GM21528 (cell line): ENCODE data around the gene ICA1L.

Source experiments
- ATAC-seq: cut with Tn5 transposase; IDR thresholded peaks from one replicate; pipeline ENCODE4 v1.9.1; 2021; ENCODE audit warnings: mild to moderate bottlenecking, moderate library complexity; ENCODE audit not compliant: unreplicated experiment, low FRiP score

Gene ICA1L

DNA sequence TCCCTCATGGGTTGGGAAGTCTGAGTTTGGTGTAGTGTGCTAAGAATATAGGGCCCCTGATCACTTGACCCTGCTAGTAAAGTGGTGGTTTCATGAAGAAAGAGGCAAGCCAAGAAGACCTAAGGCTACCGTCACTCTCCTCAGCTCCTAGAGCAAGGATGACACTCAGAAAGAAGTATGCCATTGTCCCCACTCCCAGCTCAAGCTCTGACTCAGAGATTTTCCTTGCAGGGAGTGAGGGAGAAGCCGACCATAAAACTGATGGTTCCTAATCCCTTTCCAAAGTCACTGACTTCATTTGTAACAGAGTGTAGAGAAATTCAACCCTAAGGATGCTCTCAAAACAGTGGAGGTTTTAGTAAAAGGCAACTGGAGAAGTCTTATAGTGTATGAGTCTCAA lies 80.9 kb downstream of the ICA1L start:
- no peak for ATAC-seq

DNA sequence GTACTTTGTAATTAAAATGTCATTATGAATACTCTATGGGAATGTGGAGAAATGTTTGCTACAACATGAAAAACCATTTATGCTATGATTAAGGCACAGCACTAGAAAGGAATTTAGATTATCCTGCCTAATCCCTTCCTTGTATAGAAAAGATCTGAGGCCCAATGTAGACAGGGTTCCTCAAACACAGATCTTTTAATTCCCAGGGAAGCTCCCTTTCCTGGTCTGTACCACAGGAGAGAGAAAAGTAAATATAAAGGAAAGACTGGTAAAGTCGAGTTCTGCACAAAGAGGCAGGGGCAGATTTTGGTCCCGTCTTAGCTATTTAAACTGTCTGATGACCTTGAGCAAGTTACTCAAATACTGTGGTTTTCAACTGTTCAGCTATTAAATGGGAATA lies 84.7 kb downstream of the ICA1L start:
- ATAC-seq: no peak

DNA sequence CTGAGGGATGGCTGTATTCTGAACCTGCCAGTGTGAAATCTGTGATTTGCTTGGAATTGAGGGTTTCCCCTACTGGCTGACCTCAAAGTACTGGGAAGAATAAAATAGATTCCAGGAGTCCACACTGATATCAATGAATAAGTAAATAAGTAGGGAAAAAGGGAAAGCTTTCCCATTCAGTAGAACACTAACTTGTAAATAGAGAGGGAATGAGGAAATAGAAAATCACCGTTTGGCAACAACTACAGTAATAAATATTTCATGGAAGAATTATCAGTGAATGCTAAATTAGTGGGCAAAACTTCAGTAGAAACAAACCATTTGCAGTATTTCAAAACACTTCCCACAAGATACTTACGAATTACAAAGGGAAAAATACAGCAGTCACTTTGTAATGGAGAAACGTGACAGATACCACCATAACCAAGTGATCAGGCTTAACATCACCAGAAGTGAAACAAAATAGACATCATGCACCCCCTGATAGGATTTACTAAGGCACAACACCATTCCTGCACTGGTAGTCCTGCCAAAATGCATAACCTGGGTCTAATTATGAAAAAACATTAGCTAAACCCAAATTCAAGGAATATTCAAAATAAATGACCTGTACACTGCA lies 88.5 kb downstream of the ICA1L start:
- ATAC-seq: no peak

DNA sequence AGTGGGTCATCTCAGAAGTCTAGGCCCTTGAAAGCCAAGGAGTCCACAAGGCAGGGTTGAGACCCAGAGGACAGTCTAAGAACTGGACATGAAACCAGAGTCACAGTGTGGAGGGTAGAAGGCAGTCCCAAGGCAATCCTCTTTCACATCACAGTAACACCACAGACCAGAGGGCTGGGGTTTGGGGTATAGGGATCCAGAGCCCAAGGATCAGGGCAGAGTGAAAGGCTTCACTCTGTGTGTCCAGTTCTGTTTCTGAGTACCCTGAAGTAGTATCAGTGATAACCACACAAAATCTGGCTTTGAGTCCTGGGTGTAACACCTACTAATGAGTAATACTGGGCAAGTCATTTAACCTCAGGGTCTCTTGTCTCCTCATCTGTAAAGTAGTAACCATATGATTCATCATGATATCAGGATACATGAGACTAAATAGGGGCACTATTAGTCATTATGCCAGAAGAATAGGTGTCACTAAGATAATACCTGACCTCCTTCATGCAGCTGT lies 91.0 kb downstream of the ICA1L start:
- ATAC-seq: peak; percentile 88

DNA sequence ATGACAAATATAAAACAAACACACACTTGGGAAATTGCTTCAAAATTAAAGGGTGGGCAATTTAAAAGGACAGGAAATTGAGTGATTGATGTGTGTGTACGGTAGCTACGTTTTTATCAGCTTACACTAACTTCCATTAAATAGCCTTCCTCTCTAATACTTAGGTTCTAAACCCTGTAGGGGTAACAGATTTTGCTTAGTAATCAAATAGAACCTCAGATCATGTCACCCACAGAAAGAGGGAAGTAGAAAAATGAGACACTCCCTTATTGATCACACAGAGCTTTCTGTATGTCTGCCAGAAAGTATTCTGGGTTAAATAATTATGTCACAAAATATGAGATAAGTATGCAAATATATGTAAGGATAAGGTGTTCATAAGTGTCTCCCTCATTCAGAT lies 93.3 kb downstream of the ICA1L start:
- ATAC-seq: no peak

DNA sequence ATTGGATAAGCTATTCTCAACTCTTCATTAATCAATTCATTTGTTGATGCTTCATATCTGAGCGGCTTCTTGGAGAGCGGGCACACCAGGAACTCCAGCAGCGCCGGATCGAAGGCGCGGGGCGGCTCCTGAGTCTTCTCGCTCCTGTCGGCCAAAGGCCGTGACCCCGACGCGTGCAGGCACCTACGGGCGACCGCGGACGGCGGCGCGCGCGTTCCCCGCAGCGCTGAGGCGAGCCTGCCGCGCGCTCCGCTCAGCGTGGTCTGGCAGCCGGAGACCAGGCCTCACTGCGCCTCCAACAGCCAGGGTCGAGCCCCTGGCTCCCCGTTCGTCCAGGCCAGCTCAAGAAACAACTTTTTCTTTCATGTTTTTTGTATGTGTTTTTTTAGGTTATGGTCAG lies 97.5 kb downstream of the ICA1L start:
- no peak for ATAC-seq

DNA sequence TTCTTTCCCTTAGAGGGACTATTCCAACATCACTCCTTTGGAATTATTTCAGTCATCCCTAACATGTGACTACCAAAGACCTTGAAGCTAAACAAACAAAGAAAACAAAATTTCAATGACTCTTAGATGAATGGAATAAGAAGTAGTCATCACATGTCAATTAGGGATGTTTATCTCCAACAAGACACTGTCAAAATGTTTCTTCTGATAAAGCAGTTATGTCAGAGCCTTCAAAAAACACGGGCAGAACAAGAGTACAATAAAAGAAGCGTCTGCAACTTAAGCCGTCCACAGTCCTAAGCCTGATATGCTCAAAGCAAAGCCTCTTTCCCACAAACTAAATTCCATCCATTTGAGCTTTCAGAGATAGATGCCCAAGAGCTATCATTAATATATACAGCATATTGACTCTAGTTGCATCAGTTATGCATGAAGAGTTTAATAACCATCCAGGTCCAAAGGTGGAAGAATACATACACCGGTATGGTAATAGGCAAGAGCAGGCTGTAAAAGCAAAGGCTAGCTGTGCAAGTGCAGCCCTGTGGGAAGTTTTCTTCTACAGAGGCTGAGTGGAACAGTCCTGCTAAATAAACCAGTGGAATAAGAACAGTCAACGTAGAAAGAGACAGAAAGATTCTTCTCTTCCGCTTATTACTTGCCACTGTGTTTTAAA lies 98.1 kb downstream of the ICA1L start:
- ATAC-seq: no peak

DNA sequence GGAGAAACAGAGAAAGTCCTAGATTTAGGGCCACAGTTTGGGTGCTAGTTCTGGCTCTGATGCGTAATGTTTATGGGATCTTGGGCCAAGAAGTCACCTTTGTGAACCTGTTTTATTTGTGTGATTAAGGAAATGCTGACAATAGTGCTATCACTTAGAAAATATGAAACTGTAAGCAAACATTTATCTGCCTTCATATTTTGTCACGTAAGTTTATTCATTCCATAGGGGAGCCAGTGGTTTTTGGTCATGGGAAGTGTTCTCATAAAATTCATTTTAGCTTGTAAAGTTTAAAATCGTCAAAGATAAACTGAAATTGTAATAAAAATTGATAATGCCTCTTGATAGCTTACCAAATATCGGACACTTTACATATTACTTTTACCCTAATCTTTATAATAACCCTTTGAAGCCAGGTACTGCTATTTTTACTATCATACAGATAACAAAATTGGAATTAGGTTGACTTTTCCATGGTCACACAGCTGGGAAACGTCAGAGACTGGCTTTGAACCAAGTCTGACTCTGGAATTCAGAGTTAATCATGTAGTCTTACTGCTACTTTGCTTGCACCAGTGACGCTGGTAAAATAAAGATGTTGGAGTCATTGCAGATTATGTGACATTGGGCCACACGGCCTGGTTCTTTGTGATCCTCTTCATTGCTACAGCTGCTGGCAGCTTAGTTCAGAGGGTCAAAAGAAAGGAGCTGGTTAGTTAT lies 99.7 kb downstream of the ICA1L start:
- ATAC-seq: no peak

DNA sequence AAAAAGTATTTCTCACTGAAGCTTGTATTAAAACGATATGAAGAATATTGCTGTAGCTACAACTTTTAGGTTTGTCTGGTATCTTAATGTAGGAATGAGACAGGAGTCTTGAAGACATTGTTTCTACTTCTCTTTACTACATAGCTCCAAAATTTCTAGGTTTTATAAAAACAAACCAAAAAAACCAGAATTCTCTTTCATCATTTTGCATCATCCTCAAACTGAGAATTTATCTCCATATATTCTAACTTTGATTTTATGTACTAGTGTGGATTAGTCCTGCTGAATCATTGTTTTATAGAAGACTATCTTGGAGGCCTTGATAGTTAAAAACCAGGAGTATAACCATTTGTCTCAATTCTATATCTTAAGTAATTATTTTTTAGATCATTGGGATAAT lies 100.2 kb downstream of the ICA1L start:
- no peak for ATAC-seq

DNA sequence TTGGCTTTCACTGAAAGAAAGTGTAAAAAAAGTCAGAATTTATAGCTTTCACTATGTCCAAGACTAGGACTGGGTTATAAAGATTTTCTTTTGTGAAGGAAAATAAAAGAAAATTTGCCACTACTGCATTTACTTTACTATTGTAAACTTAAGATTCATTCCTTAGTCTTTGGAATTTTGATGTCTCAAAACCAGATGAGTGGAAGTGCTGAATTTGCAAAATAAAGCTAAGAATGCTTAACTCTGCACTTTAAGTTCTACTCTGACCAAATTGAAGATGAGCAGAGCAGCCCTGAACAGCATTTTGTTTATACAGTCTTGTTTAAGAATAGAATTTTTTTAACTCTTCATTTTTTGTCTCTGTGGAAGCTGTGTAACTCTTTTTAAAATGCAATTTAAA lies 102.4 kb downstream of the ICA1L start:
- ATAC-seq: no peak

DNA sequence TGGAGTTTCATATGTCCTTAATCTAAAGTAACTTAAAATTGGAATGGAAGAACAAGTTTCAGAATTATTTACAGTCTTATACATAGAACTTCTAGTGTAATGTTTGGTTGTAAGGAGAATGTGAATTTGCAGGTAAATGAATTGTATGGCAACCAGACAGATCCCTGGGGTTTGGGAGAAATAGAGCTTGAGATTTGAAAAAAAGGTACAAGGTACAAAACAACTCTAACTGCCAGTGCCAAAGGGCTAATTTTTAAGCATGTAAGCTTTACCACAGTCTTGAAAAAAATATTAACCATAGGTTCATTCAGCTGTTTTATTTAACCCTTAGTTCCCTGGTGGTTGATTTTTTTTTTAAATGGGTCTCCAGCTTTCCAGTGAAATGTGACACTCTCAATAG lies 103.3 kb downstream of the ICA1L start:
- no peak for ATAC-seq

DNA sequence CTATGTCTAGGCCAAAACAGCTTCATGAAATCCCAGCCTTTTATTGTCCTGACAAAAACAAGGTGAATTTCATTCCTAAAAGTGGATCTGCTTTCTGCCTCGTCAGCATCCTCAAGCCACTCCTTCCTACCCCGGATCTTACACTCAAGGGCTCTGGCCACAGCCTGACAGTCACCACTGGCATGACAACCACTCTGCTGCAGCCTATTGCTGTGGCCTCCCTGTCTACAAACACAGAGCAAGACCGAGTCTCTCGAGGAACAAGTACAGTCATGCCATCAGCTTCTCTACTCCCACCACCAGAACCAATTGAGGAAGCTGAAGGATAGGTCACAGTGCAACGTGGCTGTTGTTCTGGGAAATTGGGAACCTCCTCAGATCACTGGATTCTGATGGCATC lies 106.1 kb downstream of the ICA1L start:
- no peak for ATAC-seq

DNA sequence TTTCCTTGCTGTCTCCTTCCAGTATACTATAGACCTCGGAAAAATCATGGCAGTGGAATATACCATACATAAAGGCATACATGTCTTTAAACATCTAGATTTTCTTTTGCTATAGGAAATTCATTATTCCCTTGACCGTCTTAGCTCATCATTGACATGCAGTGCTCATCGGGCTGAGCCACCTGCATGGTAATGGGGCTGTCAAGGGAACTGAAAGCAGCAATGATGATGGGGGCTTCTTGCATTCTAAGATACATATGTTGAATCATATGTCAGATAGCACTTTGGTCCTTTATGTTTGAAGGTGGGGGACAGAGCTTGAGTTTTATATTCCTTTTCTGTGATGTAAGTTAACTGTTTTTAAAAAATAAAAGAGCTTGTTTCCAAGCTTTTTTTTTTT lies 106.6 kb downstream of the ICA1L start:
- ATAC-seq: no peak

DNA sequence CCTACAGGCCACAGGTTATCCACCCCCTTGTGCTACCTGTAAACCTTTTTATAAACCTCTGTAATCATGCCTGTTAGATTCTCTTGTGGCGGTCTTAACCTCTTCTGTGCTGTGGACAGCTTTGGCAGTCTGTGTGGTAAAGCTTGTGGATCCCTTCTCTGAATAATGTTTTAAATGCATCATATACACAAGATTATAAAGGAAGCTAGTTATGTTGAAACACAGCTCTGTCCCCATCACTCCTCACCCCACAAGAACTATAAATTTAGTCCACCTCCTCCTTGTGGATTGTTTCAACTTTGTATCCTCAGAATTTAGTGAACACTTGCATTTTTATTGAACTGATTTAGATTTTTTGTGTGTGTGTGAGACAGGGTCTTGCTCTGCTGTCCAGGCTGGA lies 107.7 kb downstream of the ICA1L start:
- no peak for ATAC-seq

DNA sequence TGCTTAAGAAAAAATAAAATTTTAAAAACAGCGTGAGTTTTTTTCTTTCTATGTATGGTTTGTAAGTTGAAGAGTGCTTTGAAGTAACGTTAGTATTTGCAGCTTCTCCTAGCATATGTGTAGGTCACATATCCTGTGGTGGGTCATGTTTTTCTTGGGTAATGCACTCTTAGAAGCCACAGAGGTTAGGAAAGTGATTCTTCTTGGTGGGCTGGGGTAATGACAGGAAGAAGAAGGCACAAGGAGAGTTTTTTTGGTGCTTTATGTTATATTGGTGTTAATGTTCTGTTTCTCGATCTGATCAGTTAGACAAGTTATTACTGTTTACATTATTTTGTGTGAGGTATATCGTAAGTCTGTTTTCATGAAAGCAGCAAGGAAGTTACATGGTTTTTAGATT lies 109.0 kb downstream of the ICA1L start:
- ATAC-seq: no peak

DNA sequence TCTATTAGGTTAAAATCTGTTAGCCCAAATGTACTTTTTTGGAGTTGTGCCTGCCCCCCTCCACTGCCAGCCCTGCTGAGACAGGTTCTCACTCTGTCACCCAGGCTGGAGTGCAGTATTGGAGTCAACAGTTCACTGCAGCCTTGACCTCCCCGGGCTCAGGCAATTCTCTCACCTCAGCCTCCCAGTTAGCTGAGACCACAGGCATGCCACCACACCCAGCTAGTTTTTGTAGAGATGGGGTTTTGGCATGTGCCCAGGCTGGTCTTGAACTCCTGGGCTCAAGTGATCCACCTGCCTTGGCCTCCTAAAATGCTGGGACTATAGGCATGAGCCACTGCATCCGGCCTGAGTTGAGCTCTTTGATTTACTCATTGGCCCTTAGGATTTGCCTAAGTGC lies 110.7 kb downstream of the ICA1L start:
- ATAC-seq: no peak

DNA sequence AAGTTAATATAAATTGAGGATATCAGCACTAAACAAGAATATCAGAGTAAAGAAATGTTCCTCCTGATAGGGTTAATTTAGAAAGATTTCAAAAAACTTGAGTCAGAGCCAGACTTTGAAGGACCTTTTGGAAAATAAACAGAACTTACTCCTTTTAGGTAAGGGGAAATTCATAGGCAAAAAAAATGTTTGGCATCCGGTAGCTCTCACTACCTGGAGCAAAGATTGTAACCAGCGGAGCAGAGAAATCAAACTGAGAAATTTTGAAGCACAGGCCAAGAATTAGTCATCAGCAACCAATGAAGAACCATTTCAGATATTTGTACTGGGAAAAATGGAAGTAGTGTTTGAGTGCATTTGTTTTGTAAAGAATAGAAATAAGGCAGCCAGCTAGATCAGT lies 113.0 kb downstream of the ICA1L start:
- ATAC-seq: no peak

DNA sequence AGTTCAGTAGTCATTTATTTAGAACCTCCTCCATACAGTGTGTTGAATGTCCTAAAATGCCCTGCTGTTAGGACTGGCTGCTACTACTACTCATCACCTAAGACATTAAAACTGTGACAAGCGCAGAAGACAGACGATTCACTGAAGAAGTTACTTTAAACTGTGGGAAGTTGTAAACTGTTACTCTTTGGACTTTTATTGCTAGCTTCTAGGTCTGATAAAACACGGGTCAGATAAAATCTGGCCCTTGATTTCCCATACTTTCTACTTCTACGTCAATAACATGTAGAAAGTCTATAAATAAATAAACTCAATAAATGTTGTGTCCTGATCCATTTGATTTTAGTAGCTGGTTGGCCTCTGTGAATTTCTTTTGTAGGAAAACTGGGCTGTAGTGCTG lies 113.4 kb downstream of the ICA1L start:
- no peak for ATAC-seq

DNA sequence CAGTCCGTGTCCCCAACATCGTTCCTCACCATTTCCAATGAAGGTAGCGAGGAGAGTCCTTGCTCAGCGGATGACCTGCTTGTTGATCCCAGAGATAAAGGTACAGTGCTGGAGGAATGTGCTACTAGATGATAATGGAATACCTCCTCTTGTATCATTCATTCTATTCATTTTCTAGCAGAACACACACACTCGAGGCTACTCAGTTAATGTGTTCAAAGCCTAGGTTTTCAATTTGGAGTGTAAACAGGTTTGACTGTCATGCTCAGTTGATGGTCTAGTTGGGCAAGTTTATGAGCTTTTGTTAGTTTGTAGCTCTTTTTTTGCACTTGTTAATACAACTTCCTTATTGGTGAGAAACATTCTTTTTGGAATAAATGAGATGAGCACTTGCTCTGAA lies 114.2 kb downstream of the ICA1L start:
- no peak for ATAC-seq

DNA sequence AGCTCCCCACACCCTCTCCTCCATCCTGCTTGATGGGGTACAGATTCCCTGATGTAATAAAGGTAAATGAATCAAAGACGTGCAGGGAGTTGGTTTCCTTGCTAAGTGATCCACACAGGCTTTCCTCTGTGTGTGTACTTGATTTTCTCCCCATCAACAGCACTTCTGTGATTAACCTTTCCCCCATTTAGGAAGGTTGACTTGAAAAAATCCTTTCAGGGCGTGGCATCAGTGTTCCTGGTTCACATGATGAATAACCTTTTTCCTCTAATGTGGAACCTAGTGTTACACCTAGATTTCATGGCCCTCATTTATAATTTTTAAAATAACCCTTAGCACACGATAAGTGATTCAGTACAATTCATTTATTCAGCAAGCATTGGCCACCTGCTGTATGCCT lies 115.0 kb downstream of the ICA1L start:
- no peak for ATAC-seq

DNA sequence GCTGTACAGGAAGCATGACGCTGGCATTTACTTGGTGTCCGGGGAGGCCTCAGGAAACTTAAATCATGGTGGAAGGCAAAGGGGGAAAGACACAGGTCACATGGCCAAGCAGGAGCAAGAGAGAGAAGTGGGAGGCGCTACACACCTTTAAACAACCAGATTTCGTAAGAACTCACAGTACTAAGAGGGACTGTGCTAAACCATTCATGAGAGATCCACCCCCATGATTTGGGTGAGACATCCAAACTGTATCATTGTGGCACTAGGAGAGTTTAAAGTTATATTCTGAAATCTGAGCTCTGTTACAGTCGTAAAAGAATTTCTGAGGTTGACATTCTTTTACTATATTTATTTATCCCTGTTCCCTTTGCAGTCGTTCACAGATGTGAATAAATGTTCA lies 116.6 kb downstream of the ICA1L start:
- no peak for ATAC-seq

DNA sequence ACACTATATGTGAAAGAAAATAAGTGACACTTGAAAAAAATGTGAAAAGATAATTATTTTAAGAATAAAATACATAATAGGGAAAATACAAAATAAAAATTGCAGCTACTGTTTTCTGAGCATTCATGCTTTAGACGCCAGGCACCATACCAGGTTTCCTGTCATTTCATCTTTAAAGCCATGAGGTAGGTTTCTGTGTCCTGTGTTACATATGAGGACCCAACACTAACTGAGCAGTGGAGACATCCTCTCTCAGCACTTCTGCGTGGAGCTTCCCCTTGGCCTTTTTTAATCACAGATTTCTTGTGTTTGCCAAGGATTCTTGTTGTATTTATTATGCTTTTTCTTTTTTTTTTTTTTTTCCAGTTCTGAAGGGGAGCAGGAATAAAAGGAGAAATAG lies 119.5 kb downstream of the ICA1L start:
- ATAC-seq: no peak
